ENCODE measurements around the gene CDK19.

DNA sequence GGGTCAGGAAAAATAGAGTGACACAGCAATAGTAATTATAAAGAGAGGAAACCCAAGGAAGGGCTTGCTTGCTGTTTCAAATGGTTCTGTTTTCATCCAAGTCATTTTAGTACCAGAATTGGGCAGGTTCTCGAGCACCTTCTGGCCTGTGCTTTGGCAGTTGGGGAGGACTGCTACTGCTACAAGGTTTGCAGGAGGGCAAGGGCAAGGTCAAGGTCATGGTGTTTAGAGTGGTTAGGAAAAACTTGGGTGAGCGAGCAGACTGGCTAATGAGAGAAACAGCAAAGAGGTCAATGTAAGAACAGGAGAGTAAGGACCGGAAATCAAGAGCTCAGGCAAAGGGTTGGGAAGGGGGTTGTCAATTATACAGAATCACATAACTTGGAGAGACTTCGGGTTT lies 164.5 kb downstream of the CDK19 start:
- no peak for TF ChIP-seq POLR2A (IDR thresholded peaks at IDR 0.05)
- TF ChIP-seq CTCF (IDR thresholded peaks at IDR 0.05), result no peak

All from adrenal gland (tissue), 5 donors.